ENCODE data around the gene RBM6.
"Not testable (repeated sequence)": the region's sequence is repeated elsewhere in the genome, so short reads cannot be mapped to it uniquely, and the experiment has no call there.

The RBM6 gene

GRCh38 chr3:49930168-49930690, 9.7 kb upstream of the RBM6 start (continued):
- TF ChIP-seq ZNF274 (IDR thresholded peaks at IDR 0.05; ENCODE audit: low read length) = no peak
- no peak for TF ChIP-seq ZNF274 (tag by site-specific recombination; IDR thresholded peaks at IDR 0.05; ENCODE audit: borderline replicate concordance)
- no peak for TF ChIP-seq ZNF416 (tag by site-specific recombination; IDR thresholded peaks at IDR 0.05)
- no peak for TF ChIP-seq OSR2 (tag by site-specific recombination; IDR thresholded peaks at IDR 0.05)
- no peak for TF ChIP-seq ZNF473 (tag by site-specific recombination; IDR thresholded peaks at IDR 0.05)
- no peak for TF ChIP-seq ZNF354C (tag by site-specific recombination; IDR thresholded peaks at IDR 0.05; ENCODE audit: borderline replicate concordance, low read depth)
- no peak for TF ChIP-seq ZSCAN4 (tag by site-specific recombination; IDR thresholded peaks at IDR 0.05)

GRCh38 chr3:49930922-49931321, 9.0 kb upstream of the RBM6 start:
- no peaks in the 10 kb centered on the region; the same call in 1 of the 2 replicates for H3K4me1 ChIP-seq (ENCODE audit: control insufficient read depth, insufficient read depth, low read length)
- CTCF ChIA-PET = interaction anchor here (0.7 to 1.2 kb wide), 2 partner anchors 10 to 126 kb away, joined by 3 read pairs; no protein-coding TSS in a partner anchor
- H3K9me3 ChIP-seq (ENCODE audit: control insufficient read depth, insufficient read depth, low read depth, low read length) = no peaks in the 10 kb centered on the region
- TF ChIP-seq ZNF488 (tag by site-specific recombination; IDR thresholded peaks at IDR 0.05) = no peak
- 0 out of 2 replicates have a peak, but pooled peaks have one; percentile 12 for TF ChIP-seq CTCF (tag by site-specific recombination; IDR thresholded peaks at IDR 0.05)
- no peak for TF ChIP-seq ZNF501 (tag by site-specific recombination; IDR thresholded peaks at IDR 0.05)
- peak; percentile 65 for TF ChIP-seq ZNF335 (tag by site-specific recombination; conservative IDR thresholded peaks at IDR 0.05)
- no peak for TF ChIP-seq ZNF26 (tag by site-specific recombination; IDR thresholded peaks at IDR 0.05)
- no peak; the same call in 1 of the 2 replicates for TF ChIP-seq PRDM1 (tag by site-specific recombination; IDR thresholded peaks at IDR 0.05)
- no peak for TF ChIP-seq INSM2 (tag by site-specific recombination; IDR thresholded peaks at IDR 0.05)
- no peak for TF ChIP-seq REST (tag by site-specific recombination; IDR thresholded peaks at IDR 0.05)
- TF ChIP-seq ZNF561 (tag by site-specific recombination; IDR thresholded peaks at IDR 0.05; ENCODE audit: borderline replicate concordance) = 0 out of 2 replicates have a peak, but pooled peaks have one; percentile 35
- peak; percentile 86 for TF ChIP-seq SCRT1 (tag by site-specific recombination; IDR thresholded peaks at IDR 0.05; ENCODE audit: borderline replicate concordance)
- TF ChIP-seq ZNF654 (tag by site-specific recombination; IDR thresholded peaks at IDR 0.05; ENCODE audit: low read depth) = peak; percentile 5; the same call in 1 of the 2 replicates
- no peak for TF ChIP-seq ZNF677 (tag by site-specific recombination; IDR thresholded peaks at IDR 0.05)
- TF ChIP-seq SCRT2 (tag by site-specific recombination; IDR thresholded peaks at IDR 0.05) = peak; percentile 97
- no peak for TF ChIP-seq KLF8 (tag by site-specific recombination; IDR thresholded peaks at IDR 0.05)
- TF ChIP-seq ZNF600 (tag by site-specific recombination; IDR thresholded peaks at IDR 0.05) = peak; percentile 65; the same call in 1 of the 2 replicates
- no peaks in the 10 kb centered on the region for H3K36me3 ChIP-seq (ENCODE audit: control insufficient read depth in 2 of 2, insufficient read depth in 1 of 2, low read length in 2 of 2)
- POLR2A ChIA-PET = interaction anchor here (1.4 kb wide), 1 partner anchor 9 kb away, joined by 9 read pairs; the partner anchor contains the start of gene RBM6
- no peak overlapping the region for H3K4me3 ChIP-seq (ENCODE audit: low read depth, low read length)
- H3K27ac ChIP-seq (ENCODE audit: extremely low read depth, low read depth, low read length) = no peak overlapping the region

GRCh38 chr3:49932281-49932680, 7.7 kb upstream of the RBM6 start:
- H3K27ac ChIP-seq (ENCODE audit: extremely low read depth, low read depth, low read length); H3K36me3 ChIP-seq (ENCODE audit: control insufficient read depth in 2 of 2, insufficient read depth in 1 of 2, low read length in 2 of 2); H3K4me3 ChIP-seq (ENCODE audit: low read depth, low read length); CTCF ChIA-PET; H3K9me3 ChIP-seq (ENCODE audit: control insufficient read depth, insufficient read depth, low read depth, low read length); H3K4me1 ChIP-seq (ENCODE audit: control insufficient read depth, insufficient read depth, low read length); POLR2A ChIA-PET: not testable (repeated sequence)

Data from HEK293 (cell line).